ENCODE data around the gene ANGPTL2.

DNA sequence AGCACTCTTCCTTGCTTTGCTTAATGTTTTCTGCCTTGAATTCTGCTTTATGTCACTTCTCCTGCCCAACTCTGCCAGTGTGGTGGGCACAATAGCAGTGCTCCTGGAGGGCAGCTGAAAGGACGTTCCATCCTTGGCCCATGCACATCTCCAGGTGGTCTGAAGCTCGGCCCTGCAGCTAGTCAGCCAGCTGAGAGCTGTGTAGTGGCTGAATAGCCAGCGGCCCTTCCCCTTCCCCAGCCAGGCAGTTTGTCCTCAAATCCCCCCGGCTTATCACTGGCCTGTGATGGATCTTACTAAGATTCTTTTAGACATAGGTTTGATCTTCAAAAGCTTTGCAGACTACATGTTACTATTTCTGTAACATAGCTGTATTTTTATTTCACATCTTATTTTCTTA lies 42.7 kb upstream of the ANGPTL2 start:
- TF ChIP-seq, protein P1, sequence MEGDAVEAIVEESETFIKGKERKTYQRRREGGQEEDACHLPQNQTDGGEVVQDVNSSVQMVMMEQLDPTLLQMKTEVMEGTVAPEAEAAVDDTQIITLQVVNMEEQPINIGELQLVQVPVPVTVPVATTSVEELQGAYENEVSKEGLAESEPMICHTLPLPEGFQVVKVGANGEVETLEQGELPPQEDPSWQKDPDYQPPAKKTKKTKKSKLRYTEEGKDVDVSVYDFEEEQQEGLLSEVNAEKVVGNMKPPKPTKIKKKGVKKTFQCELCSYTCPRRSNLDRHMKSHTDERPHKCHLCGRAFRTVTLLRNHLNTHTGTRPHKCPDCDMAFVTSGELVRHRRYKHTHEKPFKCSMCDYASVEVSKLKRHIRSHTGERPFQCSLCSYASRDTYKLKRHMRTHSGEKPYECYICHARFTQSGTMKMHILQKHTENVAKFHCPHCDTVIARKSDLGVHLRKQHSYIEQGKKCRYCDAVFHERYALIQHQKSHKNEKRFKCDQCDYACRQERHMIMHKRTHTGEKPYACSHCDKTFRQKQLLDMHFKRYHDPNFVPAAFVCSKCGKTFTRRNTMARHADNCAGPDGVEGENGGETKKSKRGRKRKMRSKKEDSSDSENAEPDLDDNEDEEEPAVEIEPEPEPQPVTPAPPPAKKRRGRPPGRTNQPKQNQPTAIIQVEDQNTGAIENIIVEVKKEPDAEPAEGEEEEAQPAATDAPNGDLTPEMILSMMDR (IDR thresholded peaks at IDR 0.05; ENCODE audit: low read depth, low read length), result no peak
- TF ChIP-seq MYC (IDR thresholded peaks at IDR 0.05; ENCODE audit: low read depth, low read length) (no peak), POLR2A (IDR thresholded peaks at IDR 0.05; ENCODE audit: extremely low read depth, insufficient read length) (no peak)

Measured in NB4 (cell line).